ENCODE data around the gene DOCK1.

GRCh38 chr10:127021801-127022200 lies 116.6 kb downstream of the DOCK1 start:
- TF ChIP-seq, protein P1, sequence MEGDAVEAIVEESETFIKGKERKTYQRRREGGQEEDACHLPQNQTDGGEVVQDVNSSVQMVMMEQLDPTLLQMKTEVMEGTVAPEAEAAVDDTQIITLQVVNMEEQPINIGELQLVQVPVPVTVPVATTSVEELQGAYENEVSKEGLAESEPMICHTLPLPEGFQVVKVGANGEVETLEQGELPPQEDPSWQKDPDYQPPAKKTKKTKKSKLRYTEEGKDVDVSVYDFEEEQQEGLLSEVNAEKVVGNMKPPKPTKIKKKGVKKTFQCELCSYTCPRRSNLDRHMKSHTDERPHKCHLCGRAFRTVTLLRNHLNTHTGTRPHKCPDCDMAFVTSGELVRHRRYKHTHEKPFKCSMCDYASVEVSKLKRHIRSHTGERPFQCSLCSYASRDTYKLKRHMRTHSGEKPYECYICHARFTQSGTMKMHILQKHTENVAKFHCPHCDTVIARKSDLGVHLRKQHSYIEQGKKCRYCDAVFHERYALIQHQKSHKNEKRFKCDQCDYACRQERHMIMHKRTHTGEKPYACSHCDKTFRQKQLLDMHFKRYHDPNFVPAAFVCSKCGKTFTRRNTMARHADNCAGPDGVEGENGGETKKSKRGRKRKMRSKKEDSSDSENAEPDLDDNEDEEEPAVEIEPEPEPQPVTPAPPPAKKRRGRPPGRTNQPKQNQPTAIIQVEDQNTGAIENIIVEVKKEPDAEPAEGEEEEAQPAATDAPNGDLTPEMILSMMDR (IDR thresholded peaks at IDR 0.05) = no peak
- TF ChIP-seq EP300 (IDR thresholded peaks at IDR 0.05) = no peak
- TF ChIP-seq POLR2A (IDR thresholded peaks at IDR 0.05) = no peak
- TF ChIP-seq POLR2AphosphoS5 (IDR thresholded peaks at IDR 0.05) = no peak
